Endothelial cell (in vitro differentiated cells): ENCODE measurements around the gene ARPC2. TPM values are rescaled to one million over a fixed set of nuclear protein-coding genes. Genes with fewer than 3 reads are reported as not detected.

Experiments used
- DNase-seq: peaks from one replicate; pipeline ENCODE4 v3.0.0; 2021; ENCODE audit warnings: low spot score
- H3K27ac Mint-ChIP-seq: one replicate; pipeline ENCODE4 v1.8.0; 2021; ENCODE audit warnings: mixed read lengths, inconsistent platforms; ENCODE audit not compliant: unreplicated experiment
- H3K27me3 Mint-ChIP-seq: one replicate; pipeline ENCODE4 v1.8.0; 2021; ENCODE audit warnings: mild to moderate bottlenecking, moderate library complexity, mixed read lengths, inconsistent platforms; ENCODE audit not compliant: unreplicated experiment
- H3K36me3 Mint-ChIP-seq: one replicate; pipeline ENCODE4 v1.8.0; 2021; ENCODE audit warnings: mild to moderate bottlenecking, low read depth, mixed read lengths, inconsistent platforms; ENCODE audit not compliant: unreplicated experiment
- H3K4me1 Mint-ChIP-seq: one replicate; pipeline ENCODE4 v1.8.0; 2021; ENCODE audit warnings: mild to moderate bottlenecking, mixed read lengths, inconsistent platforms; ENCODE audit not compliant: unreplicated experiment
- H3K4me3 Mint-ChIP-seq: one replicate; pipeline ENCODE4 v1.8.0; 2021; ENCODE audit warnings: mild to moderate bottlenecking, mixed read lengths, inconsistent platforms; ENCODE audit not compliant: unreplicated experiment
- H3K9me3 Mint-ChIP-seq: one replicate; pipeline ENCODE4 v1.8.0; 2021; ENCODE audit warnings: mixed read lengths, inconsistent platforms; ENCODE audit not compliant: unreplicated experiment
- total RNA-seq: library from RNA; stranded (reverse); fragmentation: NEBNext Ultra II Directional; extraction: Animal tissue kit (Norgen Biotek cat#: 25700); gene quantifications from one replicate; pipeline ENCODE4 v1.2.1, GENCODE V29; 2021; ENCODE audit not compliant: unreplicated experiment
- TF ChIP-seq, protein P1 (sequence below): fragments of 200-600 bp; sonication (generic); IDR thresholded peaks from one replicate; pipeline ENCODE4 v1.5.0; 2021; ENCODE audit warnings: antibody characterized with exemption; ENCODE audit not compliant: unreplicated experiment

ARPC2 gene
- total RNA-seq, 1 donor from 2014 or later = 468 TPM

GRCh38 chr2:218186876-218187275 lies 30.1 kb upstream of the ARPC2 start:
- Mint-ChIP-seq H3K4me1 (no peaks in the 10 kb centered on the region), H3K27ac (no peak overlapping the region), H3K36me3 (no peaks in the 10 kb centered on the region), H3K4me3 (no peak overlapping the region), H3K9me3 (no peaks in the 10 kb centered on the region), H3K27me3 (peaks cover 3% of the 10 kb centered on the region)
- TF ChIP-seq, protein P1, sequence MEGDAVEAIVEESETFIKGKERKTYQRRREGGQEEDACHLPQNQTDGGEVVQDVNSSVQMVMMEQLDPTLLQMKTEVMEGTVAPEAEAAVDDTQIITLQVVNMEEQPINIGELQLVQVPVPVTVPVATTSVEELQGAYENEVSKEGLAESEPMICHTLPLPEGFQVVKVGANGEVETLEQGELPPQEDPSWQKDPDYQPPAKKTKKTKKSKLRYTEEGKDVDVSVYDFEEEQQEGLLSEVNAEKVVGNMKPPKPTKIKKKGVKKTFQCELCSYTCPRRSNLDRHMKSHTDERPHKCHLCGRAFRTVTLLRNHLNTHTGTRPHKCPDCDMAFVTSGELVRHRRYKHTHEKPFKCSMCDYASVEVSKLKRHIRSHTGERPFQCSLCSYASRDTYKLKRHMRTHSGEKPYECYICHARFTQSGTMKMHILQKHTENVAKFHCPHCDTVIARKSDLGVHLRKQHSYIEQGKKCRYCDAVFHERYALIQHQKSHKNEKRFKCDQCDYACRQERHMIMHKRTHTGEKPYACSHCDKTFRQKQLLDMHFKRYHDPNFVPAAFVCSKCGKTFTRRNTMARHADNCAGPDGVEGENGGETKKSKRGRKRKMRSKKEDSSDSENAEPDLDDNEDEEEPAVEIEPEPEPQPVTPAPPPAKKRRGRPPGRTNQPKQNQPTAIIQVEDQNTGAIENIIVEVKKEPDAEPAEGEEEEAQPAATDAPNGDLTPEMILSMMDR = no peak
- no peak for DNase-seq

GRCh38 chr2:218187296-218188015 lies 29.5 kb upstream of the ARPC2 start:
- DNase-seq = no peak
- TF ChIP-seq, protein P1 = no peak
- H3K9me3 Mint-ChIP-seq = no peaks in the 10 kb centered on the region
- no peak overlapping the region for H3K27ac Mint-ChIP-seq
- H3K27me3 Mint-ChIP-seq = peaks cover 3% of the 10 kb centered on the region
- no peak overlapping the region for H3K4me3 Mint-ChIP-seq
- H3K4me1 Mint-ChIP-seq = peaks cover 2% of the 10 kb centered on the region
- H3K36me3 Mint-ChIP-seq = no peaks in the 10 kb centered on the region

DNA sequence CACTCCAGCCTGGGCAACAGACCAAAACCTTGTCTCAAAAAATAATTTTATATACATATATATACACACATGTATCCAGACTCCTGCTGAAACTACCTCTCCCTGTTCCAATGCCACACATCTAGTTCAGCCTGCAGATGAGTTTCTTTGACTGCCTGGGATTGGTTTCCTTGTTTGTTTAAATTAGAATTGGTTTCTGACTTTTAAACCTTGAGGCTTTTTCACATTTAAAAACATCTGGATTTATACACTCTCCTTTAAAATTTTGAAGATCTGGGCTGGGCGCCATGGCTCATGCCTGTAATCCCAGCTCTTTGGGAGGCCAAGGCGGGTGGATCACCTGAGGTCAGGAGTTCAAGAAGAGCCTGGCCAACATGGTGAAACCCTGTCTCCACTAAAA lies 28.5 kb upstream of the ARPC2 start:
- TF ChIP-seq, protein P1 = no peak
- Mint-ChIP-seq H3K27ac (no peak overlapping the region), H3K4me3 (no peak overlapping the region), H3K27me3 (peaks cover 3% of the 10 kb centered on the region), H3K36me3 (no peaks in the 10 kb centered on the region), H3K9me3 (no peaks in the 10 kb centered on the region), H3K4me1 (peaks cover 4% of the 10 kb centered on the region)
- no peak for DNase-seq

DNA sequence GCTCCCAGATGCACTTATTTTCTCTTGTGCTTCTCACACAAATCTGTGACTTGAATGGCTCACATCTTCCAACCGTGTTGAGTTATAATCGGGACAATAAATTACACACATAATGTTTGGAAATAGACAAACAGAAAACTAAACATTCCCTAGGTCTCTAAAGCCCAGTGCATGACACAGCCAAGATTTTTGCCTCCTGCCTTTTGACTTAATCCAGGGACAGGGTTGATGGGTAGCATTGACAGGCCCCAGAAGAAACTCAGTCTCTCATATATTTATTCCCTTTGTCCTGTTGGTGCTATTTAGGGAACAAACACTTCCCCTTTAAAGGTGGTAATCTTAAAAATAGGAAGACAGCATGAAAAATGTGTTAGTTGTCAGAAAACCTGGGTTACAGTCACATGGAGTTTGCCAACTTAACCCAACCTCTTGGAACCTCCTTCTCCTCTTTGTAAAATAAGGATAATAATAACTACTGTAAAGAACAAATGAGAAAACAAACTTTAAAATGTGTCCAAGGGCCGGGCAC lies 24.0 kb upstream of the ARPC2 start:
- Mint-ChIP-seq H3K27ac (no peak overlapping the region), H3K4me1 (peaks cover 4% of the 10 kb centered on the region), H3K4me3 (no peak overlapping the region), H3K36me3 (no peaks in the 10 kb centered on the region), H3K9me3 (no peaks in the 10 kb centered on the region), H3K27me3 (peaks cover 3% of the 10 kb centered on the region)
- DNase-seq = no peak
- TF ChIP-seq, protein P1 = no peak

DNA sequence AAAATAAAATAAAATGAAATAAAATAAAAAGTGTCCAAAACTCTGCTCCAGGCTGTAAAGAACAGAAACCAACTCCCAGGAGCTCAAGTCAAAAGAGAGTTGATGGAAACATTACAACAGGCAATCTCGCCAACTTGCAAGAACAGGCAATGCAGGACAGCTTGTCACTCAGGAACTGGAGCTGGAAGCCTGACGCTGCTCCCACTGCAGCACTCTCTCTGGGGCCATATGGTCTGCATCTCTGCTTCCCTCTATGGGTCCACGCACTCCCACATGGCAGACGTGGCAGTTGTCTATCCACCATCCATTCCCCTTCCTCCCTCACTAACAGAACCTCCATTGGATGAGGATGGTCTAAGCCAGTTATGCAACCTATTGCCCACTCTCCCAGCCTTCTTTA lies 23.3 kb upstream of the ARPC2 start:
- DNase-seq = no peak
- no peak overlapping the region for H3K27ac Mint-ChIP-seq
- no peaks in the 10 kb centered on the region for H3K36me3 Mint-ChIP-seq
- no peak overlapping the region for H3K4me3 Mint-ChIP-seq
- TF ChIP-seq, protein P1 = no peak
- H3K27me3 Mint-ChIP-seq = peaks cover 2% of the 10 kb centered on the region
- no peaks in the 10 kb centered on the region for H3K9me3 Mint-ChIP-seq
- peaks cover 4% of the 10 kb centered on the region for H3K4me1 Mint-ChIP-seq
